Measurements from ENCODE around the gene RRAGD.
A peak's percentile ranks its signal among the peaks of the same experiment; 100 is the strongest.

The RRAGD gene

DNA sequence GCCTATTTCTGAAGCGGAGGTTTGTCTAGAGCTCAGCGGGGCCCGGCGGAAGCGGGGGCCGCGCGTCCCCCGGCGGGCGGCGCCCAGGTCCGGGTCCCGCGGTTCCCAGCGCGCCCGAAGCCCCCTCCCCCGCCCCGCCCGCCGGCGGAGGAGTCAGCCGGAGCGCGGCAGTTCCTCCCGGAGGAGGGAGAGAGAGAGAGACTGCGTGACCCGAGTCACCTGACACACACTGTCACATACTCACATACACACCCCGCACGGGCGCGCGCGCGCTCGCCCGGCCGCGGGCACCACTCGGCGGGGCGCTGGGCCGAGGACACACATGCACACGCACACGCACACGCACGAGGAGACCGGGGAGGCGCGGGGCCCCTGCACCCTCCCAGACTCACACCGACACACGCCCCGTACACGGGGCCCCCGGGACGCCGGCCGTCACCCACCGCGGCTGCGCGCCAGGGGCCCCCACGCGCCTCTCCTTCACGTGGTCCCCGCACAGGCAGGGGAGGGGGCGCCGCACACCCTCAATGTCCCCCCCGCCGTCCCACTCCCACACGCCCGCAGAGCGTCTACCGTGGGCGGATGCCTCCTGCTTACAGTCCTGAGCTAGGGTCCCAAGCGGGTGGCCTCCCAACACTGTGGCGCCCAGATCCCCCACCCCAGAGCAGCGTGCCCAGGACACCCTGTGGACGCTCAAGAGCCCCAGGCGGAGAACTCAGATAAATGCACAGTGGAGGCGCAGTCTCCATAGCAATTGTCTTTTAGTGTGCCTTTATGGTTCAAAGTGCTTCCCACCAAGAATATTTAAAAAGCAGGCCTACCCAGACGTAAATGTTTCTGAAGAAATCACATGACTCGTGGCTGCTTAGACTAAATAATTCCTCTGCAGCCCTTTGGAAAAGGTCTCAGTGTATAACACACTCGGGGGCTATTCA is at the start of gene RRAGD:
TSS of gene RRAGD (minus strand) at position 203 of the 935 bp plus-strand sequence. CDS start 280 bp downstream, outside the sequence.
- DNase-seq (ENCODE audit: low read depth), result peak; percentile 20

- DNase-seq (ENCODE audit: low read depth), result no peak
These were observed 48.6 kb upstream of the RRAGD start for GRCh38 chr6:89460713-89461112.

DNA sequence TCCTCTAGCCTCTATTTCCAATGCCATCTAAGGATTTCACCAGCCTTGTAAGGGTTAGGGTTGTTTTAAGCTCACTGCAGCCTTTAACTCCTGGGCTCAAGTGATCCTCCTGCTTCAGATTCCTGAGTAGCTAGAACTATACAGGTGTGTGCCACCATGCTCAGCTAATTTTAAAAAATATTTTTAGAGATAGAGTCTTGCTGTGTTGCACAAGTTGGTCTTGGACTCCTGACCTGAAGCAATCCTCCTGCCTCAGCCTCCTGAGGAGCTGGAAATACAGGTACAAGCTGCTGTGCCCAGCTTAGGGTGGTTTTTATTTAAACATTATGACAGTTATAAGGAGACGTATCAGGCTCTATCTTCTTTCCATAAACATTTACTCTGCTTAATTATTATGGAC is 47.4 kb upstream of the RRAGD start:
- no peak for DNase-seq (ENCODE audit: low read depth)

DNA sequence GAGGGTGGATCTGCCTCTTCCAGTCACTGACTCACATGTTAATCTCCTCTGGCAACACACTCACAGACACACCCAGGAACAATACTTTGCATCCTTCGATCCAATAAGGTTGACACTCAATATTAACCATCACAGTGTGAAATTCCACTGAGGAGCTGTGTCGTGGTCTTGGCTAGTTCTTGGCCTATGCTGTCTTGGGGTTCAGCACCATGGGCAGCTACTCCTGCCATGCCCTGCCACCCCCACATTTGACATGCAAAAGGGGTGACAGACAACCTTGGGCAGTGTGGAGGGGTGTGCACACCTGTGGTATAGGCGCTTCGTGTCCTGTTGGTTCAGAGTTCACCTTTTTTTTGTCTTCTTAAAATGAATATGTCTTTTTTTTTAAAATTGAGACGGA is 46.6 kb upstream of the RRAGD start:
- no peak for DNase-seq (ENCODE audit: low read depth)

DNA sequence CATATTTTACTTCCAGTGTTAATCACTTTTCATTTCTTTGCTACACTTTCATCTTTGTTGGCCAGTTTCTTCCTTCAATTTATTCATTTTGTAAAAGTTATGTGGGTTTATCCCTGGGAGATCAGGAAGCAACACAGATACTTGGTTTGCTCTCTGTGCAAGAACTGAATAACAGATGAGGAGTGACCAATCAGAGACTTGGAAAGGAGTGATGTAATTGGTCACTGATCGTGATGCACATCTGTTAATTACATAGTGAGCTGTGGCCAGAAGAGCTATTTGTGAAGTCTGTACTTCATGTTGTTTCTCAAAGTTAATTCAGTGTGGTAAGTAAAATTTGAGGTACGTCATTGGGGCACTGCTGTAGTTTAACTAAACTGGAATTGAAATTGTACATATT is 42.2 kb upstream of the RRAGD start:
- DNase-seq (ENCODE audit: low read depth), result no peak

DNA sequence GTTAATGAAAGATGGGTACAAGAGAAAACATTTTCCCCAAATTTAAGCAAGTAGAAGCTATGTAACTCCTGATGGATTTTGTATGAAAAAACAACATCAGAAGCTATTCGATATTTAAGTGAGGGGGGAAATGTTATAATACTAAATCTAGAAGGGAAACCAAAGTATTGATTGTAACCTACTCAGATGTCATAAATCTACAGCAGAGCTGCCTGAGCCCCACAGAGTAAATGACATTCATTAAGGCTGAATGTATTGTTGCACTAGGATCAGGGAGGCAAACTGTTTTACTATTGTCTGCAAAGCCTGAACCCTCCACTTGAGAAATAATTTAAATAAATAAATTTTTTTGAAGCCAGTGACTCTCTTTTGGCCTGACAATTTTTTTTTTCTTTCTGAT is 40.2 kb upstream of the RRAGD start:
- no peak for DNase-seq (ENCODE audit: low read depth)

DNA sequence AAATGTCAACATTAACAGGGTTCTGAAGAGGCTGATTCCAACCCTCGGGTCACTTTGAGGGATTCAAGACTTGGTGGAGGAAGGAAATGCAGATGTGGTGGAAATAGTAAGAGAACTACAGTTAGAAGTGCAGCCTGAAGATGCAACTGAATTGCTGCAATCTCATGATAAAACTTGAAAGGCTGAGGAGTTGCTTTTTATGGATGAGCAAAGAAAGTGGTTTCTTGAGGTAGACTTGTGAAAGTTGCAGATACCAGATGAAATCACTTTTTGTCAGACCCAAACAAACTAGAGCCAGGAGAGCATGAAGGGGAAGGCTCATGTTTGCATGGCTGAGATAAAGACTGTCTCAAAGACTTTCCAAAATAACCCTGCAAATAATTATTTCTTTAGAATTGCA is 37.1 kb upstream of the RRAGD start:
- DNase-seq (ENCODE audit: low read depth), result no peak

DNA sequence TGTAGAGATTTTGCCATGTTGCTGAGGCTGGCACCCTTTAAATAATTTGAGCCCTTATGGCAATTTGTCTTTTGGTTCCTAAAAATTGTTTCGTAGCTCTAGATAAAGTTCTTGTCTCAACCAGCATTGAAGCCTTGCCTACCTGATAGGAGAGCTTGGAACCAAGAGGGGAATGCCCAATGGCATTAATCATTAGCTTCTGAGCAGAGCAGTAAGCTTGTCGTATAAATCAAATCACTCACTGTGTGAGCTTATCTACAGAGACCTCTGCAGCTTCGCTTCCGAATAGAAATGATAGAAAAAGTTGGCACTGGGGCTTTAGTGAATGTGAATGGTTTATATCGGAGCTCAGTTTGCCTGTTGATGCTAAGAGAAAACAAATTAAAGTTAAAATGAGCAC is 31.6 kb upstream of the RRAGD start:
- DNase-seq (ENCODE audit: low read depth), result no peak

DNA sequence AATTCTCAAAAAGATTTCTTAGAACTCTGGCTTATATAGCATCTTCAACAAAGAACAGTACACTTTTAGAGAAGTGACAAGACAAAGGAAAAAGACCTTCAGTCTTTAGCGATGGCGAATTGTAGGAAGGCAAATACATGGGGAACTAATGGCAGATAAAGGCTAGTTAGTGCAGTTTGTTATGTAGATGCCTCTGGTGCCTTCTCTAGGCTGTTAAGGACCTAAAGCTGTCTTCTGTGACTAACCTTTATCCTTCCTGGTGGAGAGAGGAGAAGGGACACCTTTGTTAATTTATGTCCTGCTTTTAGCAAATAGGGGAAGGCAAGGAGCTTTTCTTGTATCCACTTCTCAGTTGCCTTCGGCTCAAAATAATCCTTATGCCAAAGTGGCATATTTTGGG is 28.1 kb upstream of the RRAGD start:
- DNase-seq (ENCODE audit: low read depth), result no peak

- no peak for DNase-seq (ENCODE audit: low read depth)
These were observed 26.9 kb upstream of the RRAGD start for GRCh38 chr6:89439014-89439413.

- DNase-seq (ENCODE audit: low read depth), result no peak
These were observed 26.2 kb upstream of the RRAGD start for GRCh38 chr6:89438248-89438647.

DNA sequence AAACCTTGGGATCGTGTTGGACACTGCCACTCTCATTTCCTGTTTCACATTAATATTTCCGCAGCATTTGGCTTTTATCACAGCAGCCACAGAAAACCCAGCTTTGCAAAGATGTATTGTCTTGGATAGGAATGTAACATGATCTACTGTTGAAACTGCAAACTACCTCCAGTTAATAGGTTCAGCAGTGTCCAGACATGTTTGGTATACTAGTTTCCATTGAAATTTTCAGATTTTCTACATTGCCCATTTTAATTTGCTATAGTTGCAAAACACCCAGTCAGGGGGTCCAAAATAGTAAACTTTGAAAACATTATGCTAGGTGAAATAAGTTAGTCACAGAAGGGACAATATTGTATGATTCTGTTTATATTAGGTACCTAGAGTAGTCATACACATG is 24.2 kb upstream of the RRAGD start:
- no peak for DNase-seq (ENCODE audit: low read depth)

DNA sequence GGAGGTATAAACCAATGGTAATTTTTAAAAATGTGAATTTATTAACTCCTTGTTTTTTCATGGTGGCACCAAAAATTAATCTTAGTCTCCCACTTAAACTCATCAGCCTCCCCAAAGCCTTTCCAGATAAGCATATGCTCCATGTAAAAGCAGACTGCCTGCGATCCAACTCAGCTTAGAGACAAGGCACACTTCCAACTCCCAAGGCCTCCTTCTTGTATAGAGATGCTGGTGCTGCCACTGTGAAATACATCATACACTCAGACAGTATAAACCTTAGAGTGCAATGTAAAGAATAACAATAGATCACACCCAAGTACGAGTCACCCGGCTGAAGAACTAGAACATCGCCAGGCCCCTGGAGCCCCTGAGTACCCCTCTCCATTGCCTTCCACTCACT is 22.9 kb upstream of the RRAGD start:
- DNase-seq (ENCODE audit: low read depth), result no peak

DNA sequence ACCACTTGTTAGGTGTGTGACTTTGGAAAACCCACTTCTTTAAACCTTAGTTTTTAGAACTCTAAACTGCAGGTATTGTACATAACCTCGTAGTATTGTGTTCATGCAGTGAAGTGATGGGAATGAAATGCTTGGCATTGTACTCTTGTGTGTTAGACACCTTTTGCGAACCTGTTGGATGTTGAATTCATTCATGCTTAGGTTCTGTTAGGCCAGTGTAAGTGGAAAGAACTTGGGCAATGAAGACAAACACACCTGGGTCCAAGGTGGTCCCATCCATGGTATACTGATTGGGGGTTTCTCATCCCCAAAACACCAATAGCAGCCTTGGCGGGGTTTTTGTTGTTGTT is 22.1 kb upstream of the RRAGD start:
- DNase-seq (ENCODE audit: low read depth), result no peak

GRCh38 chr6:89433252-89434149 is 21.4 kb upstream of the RRAGD start:
- no peak for DNase-seq (ENCODE audit: low read depth)

DNA sequence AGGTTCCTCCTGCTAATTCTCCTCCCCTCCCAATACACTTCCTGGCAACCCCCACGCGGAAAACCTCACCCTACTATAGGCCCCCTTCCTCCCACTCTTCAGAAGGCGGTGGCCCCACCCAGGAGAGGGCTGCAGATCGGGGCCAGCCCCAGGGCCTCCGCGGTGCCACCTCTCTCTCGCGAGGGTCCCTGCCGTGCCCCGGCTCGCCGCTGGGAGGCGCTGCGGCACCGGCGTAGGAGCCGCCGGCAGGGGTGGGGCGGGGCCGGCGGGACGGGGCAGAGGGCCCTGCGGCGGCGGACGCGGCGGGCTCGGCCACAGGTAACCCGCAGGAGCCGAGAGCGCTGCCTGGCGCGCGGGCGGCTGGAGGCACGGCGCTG is 20.8 kb upstream of the RRAGD start, which contains the start of gene ANKRD6:
TSS of gene ANKRD6 (plus strand) at position 278 of the 377 bp plus-strand sequence. CDS start 133,825 bp downstream, outside the sequence.
- peak; percentile 38 for DNase-seq (ENCODE audit: low read depth)

DNA sequence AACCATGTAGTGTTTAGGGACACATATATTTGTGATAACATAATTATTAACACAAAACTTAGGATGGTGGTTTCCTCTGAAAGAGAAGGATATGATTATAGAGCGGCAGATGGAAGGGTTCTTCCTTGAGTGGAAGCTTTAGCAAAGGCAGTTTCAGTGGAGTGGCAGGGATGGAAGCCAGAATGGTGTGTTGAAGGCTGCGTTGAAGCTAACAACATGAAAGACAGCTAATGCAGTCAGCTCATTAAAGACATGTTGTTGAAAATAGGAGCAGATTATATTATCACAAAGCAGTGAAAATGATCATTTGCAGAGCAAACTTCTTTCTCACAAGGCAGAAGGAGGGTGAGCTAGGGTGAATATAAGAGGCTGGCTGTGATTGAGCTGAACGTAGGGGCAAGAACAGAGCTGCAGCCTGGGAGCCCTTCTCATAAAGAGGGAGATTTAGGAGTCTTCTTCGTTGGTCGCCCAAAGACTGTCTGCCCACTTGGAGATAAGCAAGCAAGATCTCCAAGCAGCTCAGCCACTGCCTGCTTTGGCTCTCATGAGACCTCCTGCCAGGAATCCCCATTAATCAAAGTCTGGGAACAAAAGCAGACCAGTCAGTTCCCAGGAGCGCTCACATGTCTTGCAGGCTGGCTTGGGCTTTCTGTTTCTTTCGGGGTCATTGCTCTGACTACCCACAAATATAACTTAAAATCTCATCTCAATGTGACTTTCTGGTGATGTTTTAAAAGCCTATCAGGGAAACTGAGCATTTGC is 18.3 kb upstream of the RRAGD start:
- no peak for DNase-seq (ENCODE audit: low read depth)

- DNase-seq (ENCODE audit: low read depth), result no peak
These were observed 4.7 kb upstream of the RRAGD start for GRCh38 chr6:89416796-89417195.

- no peak for DNase-seq (ENCODE audit: low read depth)
These were observed 3.1 kb upstream of the RRAGD start for GRCh38 chr6:89415185-89415584.

DNA sequence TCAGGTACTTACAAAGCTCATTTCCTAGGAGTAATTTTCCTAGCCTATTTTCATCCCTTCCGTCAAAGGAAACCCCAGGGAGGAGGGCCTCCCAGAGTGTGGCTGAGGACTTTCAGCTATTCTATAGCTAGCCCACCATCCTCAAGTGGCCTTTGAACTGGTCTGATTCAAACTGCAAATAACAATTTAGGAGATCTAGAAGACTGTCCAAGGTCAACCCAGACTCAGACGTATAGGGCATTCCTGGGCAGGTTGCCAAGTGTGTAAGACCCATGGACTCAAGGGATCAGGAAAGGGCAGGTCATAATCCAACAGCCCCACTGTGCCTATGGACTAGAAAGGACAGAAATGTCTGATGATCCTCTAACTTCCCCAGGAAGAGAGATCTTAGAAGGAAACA is 2.1 kb upstream of the RRAGD start:
- no peak for DNase-seq (ENCODE audit: low read depth)

- DNase-seq (ENCODE audit: low read depth), result no peak
These were observed 930 bp upstream of the RRAGD start for GRCh38 chr6:89413006-89413400.

Data from EH (cell line).